HCT116 (cell line): ENCODE data around the gene ERAP2. TPM values are rescaled to one million over a fixed set of nuclear protein-coding genes. Genes with fewer than 3 reads are reported as not detected.

Source experiments
- ATAC-seq: fragments of 200-7000 bp; cut with Tn5 transposase; 2 replicates; pipeline ENCODE4 v1.9.1; 2020; ENCODE audit warnings: mild to moderate bottlenecking, moderate library complexity
- BruUV-seq: library from RNA; stranded (reverse); fragments of 400-500 nt; replicated peaks from 2 replicates; lab custom pipeline; 2021; lab: Mats Ljungman, UMichigan
- CTCF ChIA-PET: fragments of 300-600 bp; sonication (Branson Sonifier 250); formaldehyde crosslinking; loops from one replicate; lab custom pipeline; 2021; ENCODE audit warnings: antibody characterized with exemption; lab: Charles Lee
- POLR2A ChIA-PET: fragments of 300-600, 350-600 bp; sonication (Branson Sonifier 250); formaldehyde crosslinking; loops from one replicate; lab custom pipeline; 2021; ENCODE audit warnings: antibody characterized with exemption; lab: Charles Lee
- RAD21 ChIA-PET, 2 experiments: fragments of 300-600 bp; sonication (Branson Sonifier 250); formaldehyde crosslinking; loops; one replicate each; lab custom pipeline; 2023; ENCODE audit warnings: low total read pairs in 2 of 2; ENCODE audit not compliant: uncharacterized antibody in 2 of 2, unreplicated experiment in 2 of 2, low non-redundant PET in 1 of 2; lab: Charles Lee
- DNase-seq: peaks from one replicate; pipeline ENCODE4 v3.0.0-alpha.2; 2010; ENCODE audit warnings: low read depth, low spot score
- H2AFZ ChIP-seq: fragments of 200-600 bp; shearing (Covaris generic), sonication (generic); 2 replicates; pipeline ENCODE4 v1.6.1; 2017; ENCODE audit warnings: low read depth, mixed run types, mixed read lengths, antibody characterized with exemption, low read length; ENCODE audit not compliant: poor library complexity, severe bottlenecking
- H3K27ac ChIP-seq: 2 replicates; pipeline ENCODE4 v1.5.1; 2012; ENCODE audit warnings: low read depth, low read length
- H3K27me3 ChIP-seq: fragments of 200-600 bp; sonication (generic); 2 replicates; pipeline ENCODE4 v1.6.1; 2016; ENCODE audit warnings: mixed run types, low read length, mixed read lengths; ENCODE audit not compliant: insufficient read depth
- H3K36me3 ChIP-seq, 2 experiments: fragments of 200-500 bp in 1 of 2; fragments of 200-600 bp in 1 of 2; sonication (Bioruptor generic) in 1 of 2; sonication (generic) in 1 of 2; 2 replicates each; pipeline versions ENCODE4 v1.5.1 to v1.6.1; 2014 to 2016; ENCODE audit warnings: low read length in 2 of 2, inconsistent platforms in 1 of 2, mixed read lengths in 1 of 2, mixed run types in 1 of 2; ENCODE audit not compliant: insufficient read depth in 2 of 2, control insufficient read depth in 1 of 2
- H3K4me1 ChIP-seq, 2 experiments: fragments of 200-600 bp in 1 of 2; sonication (generic) in 1 of 2; 2 replicates each; pipeline versions ENCODE4 v1.5.1 to v1.6.1; 2012 to 2017; ENCODE audit warnings: low read length in 2 of 2, inconsistent platforms in 1 of 2, mild to moderate bottlenecking in 1 of 2, mixed read lengths in 1 of 2, mixed run types in 1 of 2, moderate library complexity in 1 of 2; ENCODE audit not compliant: insufficient read depth in 2 of 2, control insufficient read depth in 1 of 2
- H3K4me2 ChIP-seq: fragments of 200-600 bp; sonication (generic); 2 replicates; pipeline ENCODE4 v1.6.1; 2017; ENCODE audit warnings: mixed run types, low read length, mixed read lengths
- H3K4me3 ChIP-seq, 2 experiments: fragments of 200-600 bp in 1 of 2; sonication (generic) in 1 of 2; replicated peaks in 1 of 2; 2 replicates each; pipeline ENCODE4 v1.5.1; 2011 to 2016; ENCODE audit warnings: low read length in 2 of 2, control low read depth in 1 of 2, low read depth in 1 of 2, mild to moderate bottlenecking in 1 of 2, mixed read lengths in 1 of 2, mixed run types in 1 of 2
- H3K79me2 ChIP-seq: fragments of 200-600 bp; sonication (generic); 2 replicates; pipeline ENCODE4 v1.6.1; 2017; ENCODE audit warnings: mild to moderate bottlenecking, mixed run types, low read length, moderate library complexity, mixed read lengths; ENCODE audit not compliant: insufficient read depth
- H3K9ac ChIP-seq: fragments of 200-600 bp; sonication (generic); 2 replicates; pipeline ENCODE4 v1.6.1; 2016; ENCODE audit warnings: low read length, mixed read lengths
- H3K9me2 ChIP-seq: fragments of 200-600 bp; sonication (generic), shearing (Covaris generic); 2 replicates; pipeline ENCODE4 v1.6.1; 2017; ENCODE audit warnings: mixed run types, mild to moderate bottlenecking, moderate library complexity; ENCODE audit not compliant: insufficient read depth
- H3K9me3 ChIP-seq, 2 experiments: fragments of 200-500 bp in 1 of 2; fragments of 200-600 bp in 1 of 2; sonication (Bioruptor generic) in 1 of 2; sonication (generic) in 1 of 2; 2 replicates each; pipeline ENCODE4 v1.6.1; 2014 to 2017; ENCODE audit warnings: low read length in 2 of 2, mixed read lengths in 2 of 2, inconsistent platforms in 1 of 2, low read depth in 1 of 2, mild to moderate bottlenecking in 1 of 2, mixed run types in 1 of 2, moderate library complexity in 1 of 2; ENCODE audit not compliant: control insufficient read depth in 1 of 2, insufficient read depth in 1 of 2
- H4K20me1 ChIP-seq: fragments of 200-600 bp; sonication (generic), shearing (Covaris generic); 2 replicates; pipeline ENCODE4 v1.6.1; 2017; ENCODE audit warnings: mixed run types, mild to moderate bottlenecking, moderate library complexity; ENCODE audit not compliant: insufficient read depth
- ATF3 ChIP-seq: IDR thresholded peaks from 2 replicates; pipeline ENCODE4 v1.6.1; 2012
- CBX3 ChIP-seq: IDR thresholded peaks from 2 replicates; pipeline ENCODE4 v1.6.1; 2012; ENCODE audit warnings: low read depth
- CEBPB ChIP-seq: IDR thresholded peaks from 2 replicates; pipeline ENCODE4 v1.6.1; 2012; ENCODE audit warnings: low read depth
- EGR1 ChIP-seq: IDR thresholded peaks from 2 replicates; pipeline ENCODE4 v1.6.1; 2012; ENCODE audit warnings: low read depth
- ELF1 ChIP-seq: IDR thresholded peaks from 2 replicates; pipeline ENCODE4 v1.6.1; 2012; ENCODE audit warnings: low read depth, borderline replicate concordance
- POLR2A ChIP-seq: IDR thresholded peaks from 2 replicates; pipeline ENCODE4 v1.7.0; 2011; ENCODE audit warnings: borderline replicate concordance; ENCODE audit not compliant: insufficient read depth, insufficient read length; ENCODE audit errors: extremely low read depth
- TCF7L2 ChIP-seq: IDR thresholded peaks from 2 replicates; pipeline ENCODE4 v1.7.0; 2011; ENCODE audit warnings: borderline replicate concordance, inconsistent platforms; ENCODE audit not compliant: insufficient read depth, insufficient read length; ENCODE audit errors: extremely low read depth
- YY1 ChIP-seq: IDR thresholded peaks from 2 replicates; pipeline ENCODE4 v1.6.1; 2011; ENCODE audit warnings: low read length, low read depth, moderate library complexity, mild to moderate bottlenecking; ENCODE audit not compliant: insufficient replicate concordance; ENCODE audit errors: extremely low read depth
- ZBTB33 ChIP-seq: IDR thresholded peaks from 2 replicates; pipeline ENCODE4 v1.6.1; 2011; ENCODE audit warnings: mild to moderate bottlenecking, low read length, moderate library complexity; ENCODE audit not compliant: insufficient replicate concordance; ENCODE audit errors: extremely low read depth
- intact Hi-C: fragments of 100-400 bp; cut with micrococcal nuclease; formaldehyde crosslinking; loops from 2 replicates; pipeline ENCODE4 v1.10.0; 2022
- total RNA-seq: library from RNA; stranded (reverse); gene quantifications from one replicate; pipeline ENCODE4 v1.2.1, GENCODE V29; 2021; ENCODE audit not compliant: unreplicated experiment

The ERAP2 gene
- total RNA-seq, 1 experiment from 2014 or later: 2.2 TPM

GRCh38 chr5:96927008-96927407, 50.7 kb downstream of the ERAP2 start:
- Histone ChIP-seq H4K20me1 (no peaks in the 10 kb centered on the region), H3K9me2 (no peaks in the 10 kb centered on the region), H3K4me2 (no peak overlapping the region), H3K9me3 (no peaks in the 10 kb centered on the region), H3K9ac (no peak overlapping the region), H3K4me1 (peaks cover 2 to 7% of the 10 kb centered on the region in 2 experiments; a peak in 2 of 4 replicates), H3K27me3 (no peaks in the 10 kb centered on the region), H3K27ac (no peak overlapping the region), H3K79me2 (no peaks in the 10 kb centered on the region), H2AFZ (no peak overlapping the region), H3K36me3 (no peaks in the 10 kb centered on the region), H3K4me3 (no peak overlapping the region)
- ChIA-PET RAD21 (no interaction called here), POLR2A (no interaction called here), CTCF (no interaction called here)
- intact Hi-C loops: no loop called here
- no peak for TF ChIP-seq CBX3
- no peak for TF ChIP-seq ZBTB33
- 0 out of 2 replicates have a peak, but pooled peaks have one; percentile 20 for TF ChIP-seq CEBPB
- ATAC-seq: no peak
- no TSS peak for BruUV-seq
- DNase-seq: no peak

GRCh38 chr5:96928931-96929708, 52.8 kb downstream of the ERAP2 start:
- RAD21 ChIA-PET: no interaction called here
- no peak for ATAC-seq
- no peak for DNase-seq
- Histone ChIP-seq H3K9me3 (no peaks in the 10 kb centered on the region), H3K27ac (no peak overlapping the region), H3K4me1 (peaks cover 9 to 18% of the 10 kb centered on the region in 2 experiments; a peak in 3 of 4 replicates), H3K79me2 (no peaks in the 10 kb centered on the region), H3K9ac (no peak overlapping the region), H3K4me2 (no peak overlapping the region), H2AFZ (no peak overlapping the region), H3K27me3 (no peaks in the 10 kb centered on the region), H3K4me3 (no peak overlapping the region), H3K9me2 (no peaks in the 10 kb centered on the region), H4K20me1 (no peaks in the 10 kb centered on the region), H3K36me3 (no peaks in the 10 kb centered on the region)
- no peak for TF ChIP-seq POLR2A
- no peak for TF ChIP-seq CBX3
- no peak for TF ChIP-seq ATF3
- no peak for TF ChIP-seq YY1
- TF ChIP-seq TCF7L2: no peak
- TF ChIP-seq EGR1: no peak
- TF ChIP-seq ELF1: no peak
- POLR2A ChIA-PET: no interaction called here
- CTCF ChIA-PET: no interaction called here
- intact Hi-C loops: no loop called here
- BruUV-seq: no TSS peak
